Neutrophil (primary cell): Measurements from ENCODE around the gene SH3RF1.

Experiments
- H3K27ac ChIP-seq: fragments of 200-600 bp; sonication (generic); 2 replicates; pipeline ENCODE4 v1.5.1; 2016; ENCODE audit warnings: mild to moderate bottlenecking, moderate library complexity
- H3K27me3 ChIP-seq: fragments of 200-600 bp; sonication (generic); 2 replicates; pipeline ENCODE4 v1.6.0; 2016; ENCODE audit warnings: mild to moderate bottlenecking
- H3K36me3 ChIP-seq: fragments of 200-600 bp; sonication (generic); 2 replicates; pipeline ENCODE4 v1.5.1; 2017
- H3K4me1 ChIP-seq, 2 experiments: fragments of 200-600 bp in 1 of 2; sonication (generic) in 1 of 2; 1 replicate in 1 of 2; 2 replicates in 1 of 2; pipeline versions ENCODE4 v1.5.1 to v1.6.1; 2013 to 2016; ENCODE audit warnings: low read depth in 1 of 2, low read length in 1 of 2, mild to moderate bottlenecking in 1 of 2, moderate library complexity in 1 of 2; ENCODE audit not compliant: control insufficient read depth in 1 of 2, insufficient read depth in 1 of 2
- H3K4me3 ChIP-seq, 2 experiments: fragments of 200-600 bp in 1 of 2; sonication (generic) in 1 of 2; 1 replicate in 1 of 2; 2 replicates in 1 of 2; pipeline ENCODE4 v1.5.1; 2013 to 2016; ENCODE audit warnings: low read depth in 1 of 2, low read length in 1 of 2, mild to moderate bottlenecking in 1 of 2, moderate library complexity in 1 of 2
- H3K9me3 ChIP-seq: fragments of 200-600 bp; sonication (generic); 2 replicates; pipeline ENCODE4 v1.5.1; 2016
- TF ChIP-seq, protein P1 (sequence below): fragments of 200-600 bp; sonication (generic); IDR thresholded peaks from 2 replicates; pipeline ENCODE4 v1.5.1; 2016; ENCODE audit warnings: antibody characterized with exemption

SH3RF1 gene

DNA sequence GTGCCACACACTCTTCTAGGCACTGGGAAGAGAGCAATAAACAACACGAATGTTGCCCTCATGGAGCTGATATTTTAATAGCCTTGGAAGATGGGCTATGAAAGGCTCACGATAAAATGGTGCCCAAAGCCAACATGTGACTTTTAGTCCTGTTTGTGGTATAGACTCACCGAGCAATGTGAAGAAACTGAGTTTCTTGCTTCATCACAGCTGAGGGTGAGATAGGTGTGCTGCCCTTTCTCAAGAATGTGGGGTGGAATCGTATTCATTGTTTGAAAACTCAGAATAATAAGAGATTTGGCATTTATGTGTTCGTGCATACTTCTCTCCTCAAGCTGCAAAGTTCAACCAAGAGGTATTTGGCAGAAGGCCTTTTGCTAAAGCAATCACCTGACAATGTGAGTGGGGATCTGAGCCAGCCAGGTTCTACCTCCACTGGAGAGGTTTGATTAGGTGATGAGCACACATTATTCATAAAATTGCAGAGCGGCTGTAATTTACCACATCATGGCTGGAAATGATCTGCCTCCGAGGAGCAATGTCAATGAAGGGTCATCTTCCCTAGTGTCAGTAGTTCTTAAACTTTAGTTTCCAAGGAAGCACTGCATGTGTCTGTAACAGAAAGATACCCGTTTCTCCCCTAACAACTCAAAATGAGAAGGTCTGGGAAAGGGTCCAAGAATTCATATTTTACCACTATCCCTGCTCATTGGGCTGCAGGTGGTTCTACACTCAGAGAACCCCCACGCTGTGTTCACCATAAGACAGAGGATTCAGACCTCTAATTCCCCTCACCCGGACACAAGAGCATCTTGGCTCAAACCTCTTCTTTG, 218.8 kb downstream of the SH3RF1 start:
- TF ChIP-seq, protein P1, sequence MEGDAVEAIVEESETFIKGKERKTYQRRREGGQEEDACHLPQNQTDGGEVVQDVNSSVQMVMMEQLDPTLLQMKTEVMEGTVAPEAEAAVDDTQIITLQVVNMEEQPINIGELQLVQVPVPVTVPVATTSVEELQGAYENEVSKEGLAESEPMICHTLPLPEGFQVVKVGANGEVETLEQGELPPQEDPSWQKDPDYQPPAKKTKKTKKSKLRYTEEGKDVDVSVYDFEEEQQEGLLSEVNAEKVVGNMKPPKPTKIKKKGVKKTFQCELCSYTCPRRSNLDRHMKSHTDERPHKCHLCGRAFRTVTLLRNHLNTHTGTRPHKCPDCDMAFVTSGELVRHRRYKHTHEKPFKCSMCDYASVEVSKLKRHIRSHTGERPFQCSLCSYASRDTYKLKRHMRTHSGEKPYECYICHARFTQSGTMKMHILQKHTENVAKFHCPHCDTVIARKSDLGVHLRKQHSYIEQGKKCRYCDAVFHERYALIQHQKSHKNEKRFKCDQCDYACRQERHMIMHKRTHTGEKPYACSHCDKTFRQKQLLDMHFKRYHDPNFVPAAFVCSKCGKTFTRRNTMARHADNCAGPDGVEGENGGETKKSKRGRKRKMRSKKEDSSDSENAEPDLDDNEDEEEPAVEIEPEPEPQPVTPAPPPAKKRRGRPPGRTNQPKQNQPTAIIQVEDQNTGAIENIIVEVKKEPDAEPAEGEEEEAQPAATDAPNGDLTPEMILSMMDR: no peak
- Histone ChIP-seq H3K4me3 (no peak overlapping the region), H3K9me3 (no peaks in the 10 kb centered on the region), H3K4me1 (no peaks in the 10 kb centered on the region), H3K36me3 (no peaks in the 10 kb centered on the region), H3K27ac (no peak overlapping the region), H3K27me3 (no peaks in the 10 kb centered on the region)

DNA sequence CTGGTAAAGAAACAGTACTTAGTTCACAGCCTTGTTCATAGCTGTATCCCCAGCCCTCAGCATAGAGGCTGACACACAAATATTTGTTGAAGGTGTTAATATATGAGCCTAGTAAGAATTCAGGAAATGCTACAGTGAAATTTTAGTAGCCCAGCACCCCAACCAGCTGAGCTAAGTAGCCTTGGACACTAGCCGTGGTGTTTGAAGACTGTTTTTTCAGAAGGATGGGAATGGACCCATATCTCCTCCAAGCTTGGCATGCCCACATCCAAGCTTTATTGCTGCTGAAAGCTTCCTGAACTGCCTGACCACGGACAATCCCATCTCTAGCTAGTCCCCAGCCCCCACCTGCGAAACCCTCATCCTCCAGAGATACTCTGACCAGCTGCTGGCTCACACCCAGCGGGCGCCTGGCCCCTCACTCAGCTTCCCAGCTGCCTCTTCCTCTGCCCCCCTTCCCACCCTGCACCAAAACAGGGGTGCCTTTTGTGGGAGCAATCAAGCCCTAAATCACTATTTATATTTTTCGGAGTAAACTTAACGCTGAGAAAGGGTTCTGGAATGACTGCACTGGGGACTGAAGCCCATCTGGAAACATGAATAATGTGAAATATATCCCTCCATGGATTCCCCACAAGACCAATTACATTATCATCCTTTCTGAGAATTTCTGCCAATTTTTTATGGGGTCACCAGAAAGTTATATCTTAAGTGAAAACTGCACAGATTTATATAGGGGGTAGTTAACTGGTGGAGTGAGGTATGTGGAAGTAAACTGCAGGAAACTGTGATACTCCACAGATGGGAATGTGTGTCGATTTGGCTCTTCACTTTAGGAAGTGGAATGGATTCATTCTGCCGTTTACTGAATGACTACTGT, 219.6 kb downstream of the SH3RF1 start:
- Histone ChIP-seq H3K4me1 (no peaks in the 10 kb centered on the region), H3K27me3 (no peaks in the 10 kb centered on the region), H3K4me3 (no peak overlapping the region), H3K9me3 (no peaks in the 10 kb centered on the region), H3K27ac (no peak overlapping the region), H3K36me3 (no peaks in the 10 kb centered on the region)
- TF ChIP-seq, protein P1: no peak

DNA sequence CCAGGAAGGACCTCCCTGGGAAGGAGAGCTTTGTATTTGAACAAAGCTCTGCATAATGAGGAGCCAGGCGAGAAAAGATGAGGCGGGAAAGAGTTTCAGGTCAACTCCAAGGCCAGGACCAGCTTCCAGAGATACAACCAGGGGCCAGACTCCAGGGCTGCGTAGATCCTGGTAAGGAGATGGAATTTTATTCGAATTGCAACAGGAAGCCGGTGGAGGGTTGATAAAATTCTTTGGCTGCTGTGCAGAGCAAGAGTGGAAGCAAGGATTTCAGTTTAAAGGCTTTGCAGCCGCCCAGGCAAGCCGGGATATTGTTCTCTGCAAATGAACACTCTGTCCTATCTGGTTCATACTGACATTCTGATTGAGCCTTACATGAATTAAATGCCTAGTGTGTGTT, 220.5 kb downstream of the SH3RF1 start:
- Histone ChIP-seq H3K9me3 (no peaks in the 10 kb centered on the region), H3K36me3 (no peaks in the 10 kb centered on the region), H3K4me3 (no peak overlapping the region), H3K4me1 (no peaks in the 10 kb centered on the region), H3K27ac (no peak overlapping the region), H3K27me3 (no peaks in the 10 kb centered on the region)
- TF ChIP-seq, protein P1: no peak

DNA sequence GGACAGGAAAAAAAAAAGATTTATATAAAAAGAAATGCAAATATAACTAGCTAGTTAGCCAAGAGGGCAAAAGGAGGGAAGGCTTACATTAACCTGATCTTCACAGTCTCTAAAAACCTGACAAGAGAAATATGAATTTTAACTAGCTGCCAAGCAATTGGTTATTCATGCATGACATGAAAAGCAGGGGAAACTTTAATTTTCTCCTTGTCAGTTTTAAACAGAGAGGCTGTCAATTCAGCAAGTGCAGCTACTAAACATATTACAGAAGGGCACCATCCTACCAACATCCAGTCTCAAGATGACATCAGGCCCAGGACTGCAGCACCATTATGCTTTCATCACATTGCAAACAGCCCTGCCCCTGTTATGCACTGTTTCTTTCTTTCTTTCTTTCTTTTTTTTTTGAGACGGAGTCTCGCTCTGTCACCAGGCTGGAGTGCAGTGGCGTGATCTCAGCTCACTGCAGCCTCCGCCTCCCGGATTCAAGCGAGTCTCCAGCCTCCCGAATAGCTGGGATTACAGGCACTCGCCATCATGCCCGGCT, 221.8 kb downstream of the SH3RF1 start:
- TF ChIP-seq, protein P1: no peak
- Histone ChIP-seq H3K4me1 (no peaks in the 10 kb centered on the region), H3K27me3 (no peaks in the 10 kb centered on the region), H3K36me3 (no peaks in the 10 kb centered on the region), H3K4me3 (no peak overlapping the region), H3K9me3 (no peaks in the 10 kb centered on the region), H3K27ac (no peak overlapping the region)

DNA sequence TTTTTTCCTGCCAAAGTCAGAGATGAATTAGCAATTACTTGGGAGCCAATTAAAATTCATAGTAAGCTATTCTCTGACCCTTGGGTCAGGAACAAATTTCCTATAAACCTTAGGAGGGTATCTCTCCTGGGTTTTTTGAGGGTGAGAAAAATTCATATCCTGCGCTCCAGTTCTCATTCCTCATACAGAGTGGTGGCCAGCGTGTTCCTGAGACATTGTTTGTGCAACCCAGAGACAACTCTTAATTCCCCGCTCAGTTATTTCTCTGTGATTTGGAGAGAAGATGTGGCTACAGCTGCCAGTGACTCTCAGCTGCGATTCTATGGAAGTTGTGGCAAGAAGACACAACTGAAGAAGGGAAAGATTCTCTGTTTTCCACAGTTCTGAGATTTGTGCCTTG, 222.8 kb downstream of the SH3RF1 start:
- no peak overlapping the region for H3K4me3 ChIP-seq
- no peaks in the 10 kb centered on the region for H3K36me3 ChIP-seq
- H3K9me3 ChIP-seq: no peaks in the 10 kb centered on the region
- no peaks in the 10 kb centered on the region for H3K27me3 ChIP-seq
- H3K27ac ChIP-seq: no peak overlapping the region
- H3K4me1 ChIP-seq: no peaks in the 10 kb centered on the region
- TF ChIP-seq, protein P1: no peak
